Measurements from ENCODE around the gene RTN1. TPM values are rescaled to one million over a fixed set of nuclear protein-coding genes. Genes with fewer than 3 reads are reported as not detected.

Gene RTN1
- total and polyA plus RNA-seq, 2 donors (not counting 1 experiment from before 2014, with no cell fraction given) = 0.34 TPM; not detected in 1

DNA sequence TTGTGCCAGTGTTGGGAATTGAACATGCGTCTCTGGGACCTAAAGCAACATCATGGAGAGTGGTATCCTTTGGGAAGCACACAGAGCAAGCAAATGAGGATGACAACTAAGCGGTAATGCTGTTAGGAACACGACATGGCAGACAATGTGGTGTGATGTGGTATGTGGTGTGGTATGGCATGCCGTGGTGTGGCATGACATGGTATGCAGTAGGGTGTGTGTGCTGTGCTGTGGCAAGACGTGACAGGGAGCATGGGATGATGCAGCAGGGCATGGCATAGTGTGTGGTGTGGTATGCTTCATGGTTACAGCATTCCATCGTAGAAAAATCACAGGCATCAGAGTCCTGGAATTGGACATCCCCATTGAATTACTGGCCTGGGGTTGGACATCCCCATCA lies 108.7 kb downstream of the RTN1 start:
- H2AFZ ChIP-seq (ENCODE audit: insufficient read depth, low read depth, low read length, poor library complexity, severe bottlenecking) = no peak overlapping the region
- no peak overlapping the region for H3K4me3 Mint-ChIP-seq
- H3K9me3 ChIP-seq (ENCODE audit: control extremely low read depth in 1 of 3, control insufficient read depth in 2 of 3, insufficient read depth in 1 of 3, low read length in 2 of 3) = peaks cover 0 to 1% (median 0%) of the 10 kb centered on the region in 3 donors
- no peak for ATAC-seq (ENCODE audit: low read depth)
- no peaks in the 10 kb centered on the region for H4K20me1 ChIP-seq (ENCODE audit: control insufficient read depth, insufficient read depth, low read length, poor library complexity, severe bottlenecking)
- H3K79me2 ChIP-seq (ENCODE audit: control insufficient read depth, insufficient read depth, low read length) = no peaks in the 10 kb centered on the region
- H3K36me3 ChIP-seq (replicated peaks in 1 of 2; ENCODE audit: control extremely low read depth in 1 of 2, control insufficient read depth in 1 of 2, extremely low read depth in 1 of 2, insufficient read depth in 2 of 2, low read length in 1 of 2) = no peaks in the 10 kb centered on the region
- no peak overlapping the region for H3K27ac ChIP-seq (ENCODE audit: low read length in 2 of 2)
- DNase-seq = no peak
- WGBS (ENCODE audit: insufficient coverage) = 84% methylated on average over 6 of the region's 6 CpGs
- POLR2A ChIA-PET = no interaction called here
- H3K4me3 ChIP-seq (ENCODE audit: control extremely low read depth in 1 of 5, extremely low read depth in 1 of 5, insufficient read depth in 1 of 5, low read depth in 2 of 5, low read length in 4 of 5) = no peak overlapping the region
- H3K27ac Mint-ChIP-seq = no peak overlapping the region
- no peaks in the 10 kb centered on the region for H3K27me3 ChIP-seq (replicated peaks in 1 of 4; ENCODE audit: control extremely low read depth in 1 of 4, control insufficient read depth in 3 of 4, insufficient read depth in 4 of 4, low read length in 3 of 4)
- TF ChIP-seq EZH2 (IDR thresholded peaks at IDR 0.05; ENCODE audit: borderline replicate concordance, insufficient read depth, low read depth, low read length, poor library complexity, severe bottlenecking) = no peak
- TF ChIP-seq, protein P1, sequence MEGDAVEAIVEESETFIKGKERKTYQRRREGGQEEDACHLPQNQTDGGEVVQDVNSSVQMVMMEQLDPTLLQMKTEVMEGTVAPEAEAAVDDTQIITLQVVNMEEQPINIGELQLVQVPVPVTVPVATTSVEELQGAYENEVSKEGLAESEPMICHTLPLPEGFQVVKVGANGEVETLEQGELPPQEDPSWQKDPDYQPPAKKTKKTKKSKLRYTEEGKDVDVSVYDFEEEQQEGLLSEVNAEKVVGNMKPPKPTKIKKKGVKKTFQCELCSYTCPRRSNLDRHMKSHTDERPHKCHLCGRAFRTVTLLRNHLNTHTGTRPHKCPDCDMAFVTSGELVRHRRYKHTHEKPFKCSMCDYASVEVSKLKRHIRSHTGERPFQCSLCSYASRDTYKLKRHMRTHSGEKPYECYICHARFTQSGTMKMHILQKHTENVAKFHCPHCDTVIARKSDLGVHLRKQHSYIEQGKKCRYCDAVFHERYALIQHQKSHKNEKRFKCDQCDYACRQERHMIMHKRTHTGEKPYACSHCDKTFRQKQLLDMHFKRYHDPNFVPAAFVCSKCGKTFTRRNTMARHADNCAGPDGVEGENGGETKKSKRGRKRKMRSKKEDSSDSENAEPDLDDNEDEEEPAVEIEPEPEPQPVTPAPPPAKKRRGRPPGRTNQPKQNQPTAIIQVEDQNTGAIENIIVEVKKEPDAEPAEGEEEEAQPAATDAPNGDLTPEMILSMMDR (IDR thresholded peaks at IDR 0.05) = no peak
- H3K27me3 Mint-ChIP-seq = peaks cover 5% of the 10 kb centered on the region
- H3K9ac ChIP-seq (ENCODE audit: low read length) = no peak overlapping the region
- H3K4me2 ChIP-seq (replicated peaks; ENCODE audit: low read depth, low read length, poor library complexity, severe bottlenecking) = no peak overlapping the region
- CTCF ChIA-PET = interaction anchor here (0.5 kb wide), 1 partner anchor 1267 kb away, joined by 3 read pairs; no protein-coding TSS in a partner anchor
- intact Hi-C loops (cut with micrococcal nuclease) = no loop called here
- H3K4me1 ChIP-seq (ENCODE audit: control insufficient read depth in 2 of 2, insufficient read depth in 2 of 2, low read length in 2 of 2) = no peaks in the 10 kb centered on the region
- H3K4me1 Mint-ChIP-seq = no peaks in the 10 kb centered on the region
- H3K9me3 Mint-ChIP-seq (ENCODE audit: insufficient read depth) = peaks cover 3% of the 10 kb centered on the region

DNA sequence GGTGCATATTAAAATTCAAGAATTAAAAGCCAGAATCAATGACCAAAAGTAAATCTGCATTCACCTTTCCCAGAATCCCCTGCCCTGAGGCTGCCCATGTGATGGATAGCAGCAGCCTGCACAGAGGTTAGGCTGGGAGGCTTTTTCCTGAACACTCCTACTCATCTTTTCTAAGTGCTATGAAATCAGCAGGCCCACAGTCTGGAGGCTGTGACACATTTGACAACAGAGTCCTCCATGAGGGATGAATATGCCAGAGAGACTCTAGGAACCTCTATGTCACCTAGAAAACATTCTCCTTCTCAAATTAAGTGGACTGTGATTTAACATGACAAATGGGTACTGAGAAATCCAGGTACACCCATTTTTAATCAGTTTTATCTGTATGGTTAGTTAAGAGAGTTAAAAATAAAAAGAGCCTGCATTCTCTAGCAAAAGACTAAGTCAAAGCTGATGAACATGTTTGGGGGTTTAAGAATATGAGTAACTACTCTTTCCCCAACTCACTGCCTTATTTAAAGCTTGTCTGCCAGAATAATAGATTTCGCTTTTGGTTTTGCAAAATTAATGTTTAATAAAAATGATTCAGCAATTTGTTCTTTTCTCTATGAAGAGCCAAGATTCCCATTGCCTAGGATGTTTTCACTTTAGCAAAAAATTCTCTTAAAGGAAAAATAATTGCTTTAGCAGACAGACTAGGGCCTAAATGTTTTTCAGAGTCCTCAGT lies 115.0 kb downstream of the RTN1 start:
- DNase-seq = no peak
- no peaks in the 10 kb centered on the region for H3K4me1 Mint-ChIP-seq
- H3K4me3 Mint-ChIP-seq = no peak overlapping the region
- H3K9me3 ChIP-seq (ENCODE audit: control extremely low read depth in 1 of 3, control insufficient read depth in 2 of 3, insufficient read depth in 1 of 3, low read length in 2 of 3) = peaks cover 0 to 1% (median 0%) of the 10 kb centered on the region in 3 donors
- TF ChIP-seq, protein P1 (IDR thresholded peaks at IDR 0.05) = no peak
- no peak for TF ChIP-seq EZH2 (IDR thresholded peaks at IDR 0.05; ENCODE audit: borderline replicate concordance, insufficient read depth, low read depth, low read length, poor library complexity, severe bottlenecking)
- no peak overlapping the region for H3K27ac Mint-ChIP-seq
- no peak overlapping the region for H3K27ac ChIP-seq (ENCODE audit: low read length in 2 of 2)
- H2AFZ ChIP-seq (ENCODE audit: insufficient read depth, low read depth, low read length, poor library complexity, severe bottlenecking) = no peak overlapping the region
- POLR2A ChIA-PET = no interaction called here
- H3K4me1 ChIP-seq (ENCODE audit: control insufficient read depth in 2 of 2, insufficient read depth in 2 of 2, low read length in 2 of 2) = no peaks in the 10 kb centered on the region
- no CpG with 5 or more reads among the region's 1 CpG for WGBS (ENCODE audit: insufficient coverage)
- peaks cover 0 to 3% (median 0%) of the 10 kb centered on the region in 4 experiments for H3K27me3 ChIP-seq (replicated peaks in 1 of 4; ENCODE audit: control extremely low read depth in 1 of 4, control insufficient read depth in 3 of 4, insufficient read depth in 4 of 4, low read length in 3 of 4)
- no peaks in the 10 kb centered on the region for H3K36me3 ChIP-seq (replicated peaks in 1 of 2; ENCODE audit: control extremely low read depth in 1 of 2, control insufficient read depth in 1 of 2, extremely low read depth in 1 of 2, insufficient read depth in 2 of 2, low read length in 1 of 2)
- H3K9ac ChIP-seq (ENCODE audit: low read length) = no peak overlapping the region
- no peak overlapping the region for H3K4me3 ChIP-seq (ENCODE audit: control extremely low read depth in 1 of 5, extremely low read depth in 1 of 5, insufficient read depth in 1 of 5, low read depth in 2 of 5, low read length in 4 of 5)
- H3K9me3 Mint-ChIP-seq (ENCODE audit: insufficient read depth) = no peaks in the 10 kb centered on the region
- H3K79me2 ChIP-seq (ENCODE audit: control insufficient read depth, insufficient read depth, low read length) = no peaks in the 10 kb centered on the region
- intact Hi-C loops (cut with micrococcal nuclease) = no loop called here
- H3K27me3 Mint-ChIP-seq = peaks cover 5% of the 10 kb centered on the region
- no peak for ATAC-seq (ENCODE audit: low read depth)
- no peak overlapping the region for H3K4me2 ChIP-seq (replicated peaks; ENCODE audit: low read depth, low read length, poor library complexity, severe bottlenecking)
- CTCF ChIA-PET = no interaction called here
- H4K20me1 ChIP-seq (ENCODE audit: control insufficient read depth, insufficient read depth, low read length, poor library complexity, severe bottlenecking) = no peaks in the 10 kb centered on the region
